ENCODE results near the gene CLCNKA.
"Not testable (repeated sequence)": the region's sequence is repeated elsewhere in the genome, so short reads cannot be mapped to it uniquely, and the experiment has no call there.

The CLCNKA gene

DNA sequence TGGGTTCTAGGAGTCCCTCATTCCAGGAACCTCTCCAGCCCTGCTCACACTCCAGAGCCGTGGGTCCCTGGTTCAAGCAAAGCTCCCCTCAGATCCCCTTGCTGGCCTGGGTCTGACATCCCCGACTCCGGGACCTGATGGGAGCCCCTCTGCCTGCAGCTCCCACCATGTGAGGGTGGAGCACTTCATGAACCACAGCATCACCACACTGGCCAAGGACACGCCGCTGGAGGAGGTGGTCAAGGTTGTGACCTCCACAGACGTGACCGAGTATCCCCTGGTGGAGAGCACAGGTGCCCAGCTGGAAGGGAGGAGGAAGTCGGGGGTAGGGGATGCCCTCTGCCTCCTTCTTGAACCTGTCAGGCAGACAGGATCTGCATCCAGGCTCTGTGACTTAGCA is 9.7 kb downstream of the CLCNKA start:
- TF ChIP-seq CTCF (conservative IDR thresholded peaks at IDR 0.05): no peak
- no peak overlapping the region for H3K27ac ChIP-seq

GRCh38 chr1:16032388-16033102 is 10.7 kb downstream of the CLCNKA start:
- TF ChIP-seq CTCF (conservative IDR thresholded peaks at IDR 0.05): peak; percentile 87
- H3K27ac ChIP-seq: no peak overlapping the region

DNA sequence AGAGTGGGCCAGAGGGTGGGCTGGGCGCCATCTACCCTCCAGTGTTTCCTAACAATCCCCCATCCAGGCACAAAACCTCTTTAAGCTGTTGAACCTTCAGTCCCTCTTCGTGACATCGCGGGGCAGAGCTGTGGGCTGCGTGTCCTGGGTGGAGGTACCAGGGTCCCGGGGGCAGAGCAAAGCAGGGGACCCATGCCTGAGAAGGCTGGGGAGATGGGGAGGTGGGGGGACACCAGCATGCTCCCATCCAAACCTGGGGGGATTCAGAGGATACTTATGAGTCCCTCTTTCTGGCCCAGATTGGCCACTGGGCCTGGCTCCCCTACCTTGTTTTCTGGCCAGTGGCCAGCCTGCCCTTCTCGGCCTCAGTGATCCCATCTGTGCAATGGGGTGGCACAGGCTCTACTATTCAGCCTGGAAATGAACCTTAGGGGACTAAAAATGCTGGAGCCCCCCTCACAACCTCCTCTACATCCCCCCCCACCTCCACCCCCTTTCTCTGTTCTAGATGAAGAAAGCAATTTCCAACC is 11.3 kb downstream of the CLCNKA start:
- peak; percentile 50 for TF ChIP-seq CTCF (conservative IDR thresholded peaks at IDR 0.05)
- H3K27ac ChIP-seq: not testable (repeated sequence)

- not testable (repeated sequence) for H3K27ac ChIP-seq
These were observed 14.6 kb downstream of the CLCNKA start for GRCh38 chr1:16036461-16036860.

- no peak for TF ChIP-seq CTCF (conservative IDR thresholded peaks at IDR 0.05)
These were observed 16.7 kb downstream of the CLCNKA start for GRCh38 chr1:16038620-16038912.

DNA sequence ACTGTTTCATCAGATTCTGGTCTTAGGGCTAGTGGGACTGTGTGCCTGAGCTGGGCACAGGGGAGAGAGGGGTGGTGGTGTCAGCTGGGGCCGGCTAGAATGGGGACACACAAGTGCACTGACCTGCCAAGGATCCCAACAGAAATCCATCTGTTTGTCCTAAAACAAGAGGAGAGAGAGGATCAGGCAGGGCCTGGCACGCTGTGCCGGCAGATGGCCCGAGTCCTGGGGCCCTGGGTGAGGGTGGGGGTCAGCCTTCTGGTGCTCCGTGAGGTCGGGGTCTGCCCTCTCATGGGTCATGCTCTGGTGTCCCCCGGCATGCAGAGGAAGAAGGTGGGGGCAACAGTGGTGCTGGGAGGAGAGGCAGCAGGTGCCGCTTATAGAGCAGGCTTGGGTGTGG is 18.0 kb downstream of the CLCNKA start:
- H3K27ac ChIP-seq: not testable (repeated sequence)

More at GRCh38 chr1:16038620-16038912, 16.7 kb downstream of the CLCNKA start:
- no peak overlapping the region for H3K27ac ChIP-seq

GRCh38 chr1:16041200-16041599 is 19.4 kb downstream of the CLCNKA start:
- no peak overlapping the region for H3K27ac ChIP-seq
- no peak for TF ChIP-seq CTCF (conservative IDR thresholded peaks at IDR 0.05)

DNA sequence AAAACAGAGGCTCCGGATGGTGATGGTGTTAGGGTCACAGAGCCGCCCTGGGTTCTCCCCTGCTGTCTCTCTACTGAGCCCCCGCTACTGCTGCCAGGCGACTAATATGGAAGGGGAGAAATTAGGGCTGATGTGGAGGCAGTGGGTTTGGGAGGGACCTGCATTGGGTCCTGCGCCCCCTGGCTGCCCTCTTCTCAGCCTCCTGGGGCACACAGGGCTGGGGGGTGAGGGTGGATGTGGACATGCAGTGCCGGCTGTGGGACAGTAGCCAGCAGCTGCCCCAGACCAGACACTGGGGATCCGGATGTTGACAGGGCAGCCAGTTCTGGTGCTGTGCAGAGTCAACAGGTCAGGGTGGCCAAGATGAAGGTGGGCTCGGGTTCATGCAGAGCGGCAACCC is 20.3 kb downstream of the CLCNKA start:
- H3K27ac ChIP-seq: no peak overlapping the region
- 0 out of 2 replicates have a peak, but pooled peaks have one; percentile 16 for TF ChIP-seq CTCF (conservative IDR thresholded peaks at IDR 0.05)

DNA sequence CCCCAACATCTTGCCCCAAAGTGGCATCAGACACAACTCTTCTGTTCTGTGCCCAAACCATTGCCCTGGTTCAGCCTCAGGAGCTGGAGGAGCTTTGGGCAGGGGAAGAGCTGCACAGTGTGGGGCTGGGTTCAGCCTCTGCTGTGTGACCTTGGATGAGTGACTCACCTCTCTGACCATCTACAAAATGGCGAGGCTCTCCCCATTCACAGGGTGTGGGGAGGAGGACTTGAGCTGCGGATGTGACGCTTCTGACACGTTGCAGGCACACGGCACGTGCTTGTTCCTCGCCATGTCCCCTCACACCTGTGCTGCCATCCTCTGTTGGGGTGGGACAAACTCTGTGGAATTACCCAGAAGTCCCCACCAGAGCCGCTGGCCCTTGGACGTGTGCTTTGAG is 20.8 kb downstream of the CLCNKA start:
- not testable (repeated sequence) for H3K27ac ChIP-seq
